Spleen (tissue), 11 donors: Measurements from ENCODE around the gene ZNF516. TPM values are rescaled to one million over a fixed set of nuclear protein-coding genes. Genes with fewer than 3 reads are reported as not detected.

Experiments
- DNase-seq: peaks from one replicate; pipeline ENCODE4 v3.0.0-alpha.2; 2020
- H3K27ac ChIP-seq, 8 donors: fragments of 200-600 bp; sonication (generic) in 7 of 8; 1 replicate in 4 of 8; 2 replicates in 4 of 8; pipeline versions ENCODE4 v1.5.0 to v1.8.0; 2016 to 2021; ENCODE audit warnings: inconsistent platforms in 4 of 8, mild to moderate bottlenecking in 4 of 8, moderate library complexity in 1 of 8
- H3K27me3 ChIP-seq, 7 donors: fragments of 200-600 bp; sonication (generic) in 6 of 7; replicated peaks in 1 of 7; 1 replicate in 4 of 7; 2 replicates in 3 of 7; pipeline versions ENCODE4 v1.5.0 to v1.8.0; 2016 to 2021; ENCODE audit warnings: inconsistent platforms in 3 of 7, mild to moderate bottlenecking in 1 of 7
- H3K36me3 ChIP-seq, 6 donors: fragments of 200-600 bp; sonication (generic) in 5 of 6; 1 replicate in 4 of 6; 2 replicates in 2 of 6; pipeline versions ENCODE4 v1.5.0 to v1.8.0; 2016 to 2021; ENCODE audit warnings: inconsistent platforms in 2 of 6
- H3K4me1 ChIP-seq, 6 donors: fragments of 200-600 bp; sonication (generic) in 5 of 6; 1 replicate in 3 of 6; 2 replicates in 3 of 6; pipeline versions ENCODE4 v1.5.0 to v1.8.0; 2016 to 2021; ENCODE audit warnings: inconsistent platforms in 3 of 6
- H3K4me3 ChIP-seq, 8 donors: fragments of 200-600 bp; sonication (generic) in 7 of 8; 1 replicate in 4 of 8; 2 replicates in 4 of 8; pipeline versions ENCODE4 v1.5.0 to v1.8.0; 2016 to 2021; ENCODE audit warnings: inconsistent platforms in 4 of 8, mild to moderate bottlenecking in 4 of 8, moderate library complexity in 2 of 8
- H3K9me3 ChIP-seq, 8 donors: fragments of 200-600 bp; sonication (generic) in 7 of 8; 1 replicate in 4 of 8; 2 replicates in 4 of 8; pipeline versions ENCODE4 v1.5.0 to v1.8.0; 2016 to 2021; ENCODE audit warnings: inconsistent platforms in 4 of 8
- POLR2A ChIP-seq, 3 donors: fragments of 450-650 bp; IDR thresholded peaks; one replicate each; pipeline ENCODE4 v1.5.1; 2017; ENCODE audit warnings: antibody characterized with exemption in 3 of 3, mild to moderate bottlenecking in 1 of 3
- POLR2AphosphoS5 ChIP-seq, 3 donors: sonication (generic); formaldehyde crosslinking; IDR thresholded peaks; one replicate each; pipeline ENCODE4 v1.5.1; 2017; ENCODE audit warnings: antibody characterized with exemption in 3 of 3
- WGBS, 5 donors: extraction: QIAGEN DNeasy Blood & Tissue Kit in 3 of 5; methylation state at CpG; one replicate each; pipeline versions ENCODE4 v1.1.5 to v1.1.7; 2013 to 2018; 5-methylcytosine and 5-hydroxymethylcytosine counted together
- intact Hi-C: fragments of 100-400 bp; cut with DNase I; formaldehyde crosslinking; loops from one replicate; pipeline ENCODE4 v1.15.0; 2023; ENCODE audit warnings: low total_unique reads
- polyA plus RNA-seq, 3 donors: library from polyadenylated mRNA; stranded (reverse); fragments of 200-250 nt; gene quantifications; one replicate each; pipeline ENCODE4 v1.2.1, GENCODE V29; 2013
- total RNA-seq, 7 donors: library from RNA; depleted of rRNA in 3 of 7; stranded (reverse); fragments of >200 nt in 3 of 7; fragmentation: NEBNext Ultra II Directional in 4 of 7; extraction: Animal tissue kit (Norgen Biotek cat#: 25700) in 4 of 7; gene quantifications; one replicate each; pipeline versions ENCODE4 v1.1.0 to v1.2.1, GENCODE V29; 2016 to 2021
- TF ChIP-seq, protein P1 (sequence below), 11 experiments: fragments of 200-600 bp in 7 of 11; fragments of 450-650 bp in 4 of 11; sonication (generic) in 4 of 11; IDR thresholded peaks in 8 of 11; conservative IDR thresholded peaks in 3 of 11; 1 replicate in 7 of 11; 2 replicates in 4 of 11; pipeline versions ENCODE4 v1.4.0 to v1.8.0; 2016 to 2021; ENCODE audit warnings: antibody characterized with exemption in 11 of 11, inconsistent platforms in 4 of 11, mild to moderate bottlenecking in 1 of 11
- donor health status: healthy with polysubstance abuse.
- donor health status: DM: no; HTN: no; CAD: no; lungs with moderate emphysema.
- donor health status: DM: no; HTN: no; CAD: no.
- donor health status: Bipolar disorder and iron deficiency.
- donor health status: healthy.
- donor health status: DM: no; HTN: no; CAD: no.
- donor health status: DM: yes; HTN: yes; CAD: no.

Gene ZNF516
- total and polyA plus RNA-seq, 10 donors, result 4.5 to 58.4 (median 40.0) TPM

GRCh38 chr18:76315722-76316230 is 179.3 kb downstream of the ZNF516 start:
- H3K4me3 ChIP-seq, result no peak overlapping the region
- 45 to 61% (median 54%) methylated on average over 5 of the region's 5 CpGs for WGBS, 5 donors
- no peak for DNase-seq
- intact Hi-C loops, result no loop called here
- H3K27ac ChIP-seq, result no peak overlapping the region
- no peaks in the 10 kb centered on the region for H3K36me3 ChIP-seq
- H3K4me1 ChIP-seq, result no peaks in the 10 kb centered on the region
- H3K27me3 ChIP-seq, result no peaks in the 10 kb centered on the region
- no peak for TF ChIP-seq POLR2AphosphoS5 (IDR thresholded peaks at IDR 0.05)
- TF ChIP-seq POLR2A (IDR thresholded peaks at IDR 0.05), result no peak
- TF ChIP-seq, protein P1, sequence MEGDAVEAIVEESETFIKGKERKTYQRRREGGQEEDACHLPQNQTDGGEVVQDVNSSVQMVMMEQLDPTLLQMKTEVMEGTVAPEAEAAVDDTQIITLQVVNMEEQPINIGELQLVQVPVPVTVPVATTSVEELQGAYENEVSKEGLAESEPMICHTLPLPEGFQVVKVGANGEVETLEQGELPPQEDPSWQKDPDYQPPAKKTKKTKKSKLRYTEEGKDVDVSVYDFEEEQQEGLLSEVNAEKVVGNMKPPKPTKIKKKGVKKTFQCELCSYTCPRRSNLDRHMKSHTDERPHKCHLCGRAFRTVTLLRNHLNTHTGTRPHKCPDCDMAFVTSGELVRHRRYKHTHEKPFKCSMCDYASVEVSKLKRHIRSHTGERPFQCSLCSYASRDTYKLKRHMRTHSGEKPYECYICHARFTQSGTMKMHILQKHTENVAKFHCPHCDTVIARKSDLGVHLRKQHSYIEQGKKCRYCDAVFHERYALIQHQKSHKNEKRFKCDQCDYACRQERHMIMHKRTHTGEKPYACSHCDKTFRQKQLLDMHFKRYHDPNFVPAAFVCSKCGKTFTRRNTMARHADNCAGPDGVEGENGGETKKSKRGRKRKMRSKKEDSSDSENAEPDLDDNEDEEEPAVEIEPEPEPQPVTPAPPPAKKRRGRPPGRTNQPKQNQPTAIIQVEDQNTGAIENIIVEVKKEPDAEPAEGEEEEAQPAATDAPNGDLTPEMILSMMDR (IDR thresholded peaks at IDR 0.05 in 8 of 11, conservative IDR thresholded peaks at IDR 0.05 in 3 of 11), result no peak
- H3K9me3 ChIP-seq, result no peaks in the 10 kb centered on the region

GRCh38 chr18:76314496-76314895 is 180.5 kb downstream of the ZNF516 start:
- TF ChIP-seq POLR2A (IDR thresholded peaks at IDR 0.05) (no peak), POLR2AphosphoS5 (IDR thresholded peaks at IDR 0.05) (no peak)
- TF ChIP-seq, protein P1 (IDR thresholded peaks at IDR 0.05 in 8 of 11, conservative IDR thresholded peaks at IDR 0.05 in 3 of 11), result no peak
- Histone ChIP-seq H3K4me3 (no peak overlapping the region), H3K9me3 (no peaks in the 10 kb centered on the region), H3K27me3 (no peaks in the 10 kb centered on the region), H3K4me1 (no peaks in the 10 kb centered on the region), H3K27ac (no peak overlapping the region), H3K36me3 (no peaks in the 10 kb centered on the region)
- intact Hi-C loops, result no loop called here
- 50 to 56% (median 53%) methylated on average over 6 of the region's 6 CpGs for WGBS, 5 donors
- DNase-seq, result no peak

- TF ChIP-seq, protein P1 (IDR thresholded peaks at IDR 0.05 in 8 of 11, conservative IDR thresholded peaks at IDR 0.05 in 3 of 11), result no peak
- TF ChIP-seq POLR2A (IDR thresholded peaks at IDR 0.05) (no peak), POLR2AphosphoS5 (IDR thresholded peaks at IDR 0.05) (no peak)
- Histone ChIP-seq H3K27ac (no peak overlapping the region), H3K4me1 (no peaks in the 10 kb centered on the region), H3K4me3 (no peak overlapping the region), H3K27me3 (no peaks in the 10 kb centered on the region), H3K9me3 (no peaks in the 10 kb centered on the region), H3K36me3 (no peaks in the 10 kb centered on the region)
- WGBS, 5 donors, result 22 to 35% (median 27%) methylated on average over 3 of the region's 3 CpGs
- intact Hi-C loops, result no loop called here
- DNase-seq, result no peak
These were observed 181.0 kb downstream of the ZNF516 start for GRCh38 chr18:76314015-76314414.
